Left ventricle myocardium inferior (tissue), 1 donor: ENCODE results near the gene LRP10. TPM values are rescaled to one million over a fixed set of nuclear protein-coding genes. Genes with fewer than 3 reads are reported as not detected.

ENCODE experiments used
- DNase-seq: peaks from one replicate; pipeline ENCODE4 v3.0.0-alpha.2; 2020
- H3K27ac ChIP-seq: fragments of 200-600 bp; replicated peaks from 2 replicates; pipeline ENCODE4 v1.8.0; 2021
- H3K27me3 ChIP-seq: fragments of 200-600 bp; 2 replicates; pipeline ENCODE4 v1.8.0; 2021; ENCODE audit warnings: low read depth
- H3K36me3 ChIP-seq: fragments of 200-600 bp; 2 replicates; pipeline ENCODE4 v1.8.0; 2021
- H3K4me1 ChIP-seq: fragments of 200-600 bp; 2 replicates; pipeline ENCODE4 v1.8.0; 2021
- H3K4me3 ChIP-seq: fragments of 200-600 bp; 2 replicates; pipeline ENCODE4 v1.8.0; 2021; ENCODE audit warnings: mild to moderate bottlenecking, moderate library complexity
- H3K9me3 ChIP-seq: fragments of 200-600 bp; replicated peaks from 2 replicates; pipeline ENCODE4 v1.8.0; 2021
- CTCF ChIP-seq: fragments of 200-600 bp; IDR thresholded peaks from 2 replicates; pipeline ENCODE4 v1.8.0; 2021; ENCODE audit warnings: antibody characterized with exemption, mild to moderate bottlenecking, borderline replicate concordance
- intact Hi-C: fragments of 100-400 bp; cut with micrococcal nuclease; formaldehyde crosslinking; loops from one replicate; pipeline ENCODE4 v1.11.0; 2022
- total RNA-seq: library from RNA; stranded (reverse); fragmentation: NEBNext Ultra II Directional; extraction: Animal tissue kit (Norgen Biotek cat#: 25700); gene quantifications from one replicate; pipeline ENCODE4 v1.2.1, GENCODE V29; 2021
- donor health status: DM: no; HTN: yes; CAD: no; lungs with severe emphysema.

LRP10 gene
- total RNA-seq, 1 donor from 2014 or later = 48.3 TPM

DNA sequence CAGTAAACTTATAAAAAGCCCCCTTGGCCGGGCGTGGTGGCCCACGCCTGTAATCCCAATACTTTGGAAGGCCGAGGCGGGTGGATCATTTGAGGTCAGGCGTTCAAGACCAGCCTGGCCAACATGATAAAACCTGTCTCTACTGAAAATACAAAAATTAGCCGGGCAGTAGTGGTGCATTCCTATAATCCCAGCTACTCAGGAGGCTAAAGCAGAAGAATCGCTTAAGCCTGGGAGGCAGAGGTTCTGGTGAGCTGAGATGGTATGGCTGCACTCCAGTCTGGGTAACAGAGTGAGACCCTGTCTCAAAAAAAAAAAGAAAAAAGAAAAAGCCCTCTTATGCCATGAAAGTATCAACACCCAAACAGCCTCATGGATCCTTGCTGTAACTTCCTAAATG, 54.0 kb downstream of the LRP10 start:
- H3K4me3 ChIP-seq = no peak overlapping the region
- H3K27ac ChIP-seq = no peak overlapping the region
- no peaks in the 10 kb centered on the region for H3K27me3 ChIP-seq
- H3K36me3 ChIP-seq = peaks cover 62% of the 10 kb centered on the region
- peaks cover 33% of the 10 kb centered on the region for H3K4me1 ChIP-seq
- DNase-seq = no peak
- H3K9me3 ChIP-seq = no peaks in the 10 kb centered on the region
- intact Hi-C loops = no loop called here
- TF ChIP-seq CTCF = no peak

DNA sequence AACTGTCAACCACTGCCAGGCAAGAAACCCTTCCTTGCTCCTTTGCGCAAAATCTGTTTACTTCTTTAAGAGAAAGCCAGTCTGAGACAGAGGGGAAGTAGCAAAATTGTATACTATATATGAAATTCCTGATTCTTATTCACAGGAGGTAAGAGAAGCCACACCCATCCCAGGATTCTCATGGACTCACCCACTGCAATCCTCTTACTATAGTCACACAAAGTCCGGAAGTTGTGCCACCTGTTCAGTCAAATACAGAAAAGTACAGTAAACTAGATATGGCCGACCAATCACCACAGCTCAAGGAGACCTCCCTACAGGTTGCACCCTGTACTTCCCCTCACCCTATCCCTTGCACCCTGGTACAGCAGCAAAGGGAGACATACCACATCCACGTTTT, 54.8 kb downstream of the LRP10 start:
- H3K27ac ChIP-seq = no peak overlapping the region
- no peak for TF ChIP-seq CTCF
- no peak for DNase-seq
- intact Hi-C loops = no loop called here
- no peak overlapping the region for H3K4me3 ChIP-seq
- H3K27me3 ChIP-seq = no peaks in the 10 kb centered on the region
- H3K36me3 ChIP-seq = peaks cover 56% of the 10 kb centered on the region
- H3K9me3 ChIP-seq = no peaks in the 10 kb centered on the region
- H3K4me1 ChIP-seq = peaks cover 26% of the 10 kb centered on the region

DNA sequence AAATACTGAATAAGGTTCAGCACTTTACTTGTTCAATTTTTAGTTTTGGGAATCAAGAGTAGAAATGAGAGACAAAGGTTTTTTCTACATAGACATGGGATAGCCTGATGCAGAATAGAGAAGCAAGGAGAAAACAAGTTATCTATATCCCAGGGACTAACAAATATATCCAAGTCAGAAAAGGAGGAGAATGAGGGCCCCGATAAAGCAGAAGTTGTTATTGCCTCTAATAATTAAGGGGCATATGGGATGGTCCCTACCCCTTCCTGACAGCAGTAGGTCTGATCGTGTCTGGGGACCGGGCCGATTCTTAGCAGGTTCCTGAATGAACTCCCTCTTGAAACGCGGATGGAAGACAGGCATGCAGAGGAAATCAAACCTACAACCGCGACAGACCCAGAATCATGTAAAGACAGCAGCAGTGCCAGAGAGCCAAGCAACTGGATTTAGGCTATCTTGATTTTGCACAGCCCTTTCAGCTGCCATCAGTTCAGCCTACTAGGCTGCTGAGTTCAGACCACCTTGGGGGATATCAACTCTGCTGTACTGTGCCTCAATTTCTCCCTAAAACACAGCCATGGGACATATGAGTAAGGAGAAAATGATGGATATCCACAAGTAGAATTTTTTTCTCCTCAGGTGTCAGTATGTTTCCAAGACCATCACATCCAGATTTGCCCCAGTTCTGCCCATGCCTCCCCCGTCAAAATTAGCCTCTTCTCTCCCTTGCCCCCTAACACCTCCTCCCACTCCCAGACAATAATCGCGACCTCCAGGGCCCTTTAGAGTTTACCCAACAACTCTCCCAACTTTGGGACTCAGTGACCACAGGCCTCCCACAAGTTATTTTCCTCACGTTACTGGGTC, 56.9 kb downstream of the LRP10 start:
- H3K27ac ChIP-seq = peak overlapping the region; percentile 90
- intact Hi-C loops = no loop called here
- TF ChIP-seq CTCF = no peak

GRCh38 chr14:22929104-22929960, 57.8 kb downstream of the LRP10 start, which contains the start of gene PRMT5:
PRMT5 (minus strand) TSS chr14:22929376; CDS start chr14:22929361, 15 bp downstream.
- peak within 1 kb of the TSS; percentile 97 for H3K4me3 ChIP-seq
- intact Hi-C loops = no loop called here
- H3K27me3 ChIP-seq = no peaks in the 10 kb centered on the region
- peak within 1 kb of the TSS; percentile 90 for H3K27ac ChIP-seq
- peaks cover 25% of the 10 kb centered on the region for H3K4me1 ChIP-seq
- peaks cover 29% of the 10 kb centered on the region for H3K36me3 ChIP-seq
- no peaks in the 10 kb centered on the region for H3K9me3 ChIP-seq
- no peak for TF ChIP-seq CTCF
- peak; percentile 99 for DNase-seq

More for the DNA sequence above, 56.9 kb downstream of the LRP10 start:
- peaks cover 25% of the 10 kb centered on the region for H3K4me1 ChIP-seq
- no peaks in the 10 kb centered on the region for H3K9me3 ChIP-seq
- no peak for DNase-seq
- peaks cover 38% of the 10 kb centered on the region for H3K36me3 ChIP-seq
- no peaks in the 10 kb centered on the region for H3K27me3 ChIP-seq
- peak overlapping the region; percentile 97 for H3K4me3 ChIP-seq

DNA sequence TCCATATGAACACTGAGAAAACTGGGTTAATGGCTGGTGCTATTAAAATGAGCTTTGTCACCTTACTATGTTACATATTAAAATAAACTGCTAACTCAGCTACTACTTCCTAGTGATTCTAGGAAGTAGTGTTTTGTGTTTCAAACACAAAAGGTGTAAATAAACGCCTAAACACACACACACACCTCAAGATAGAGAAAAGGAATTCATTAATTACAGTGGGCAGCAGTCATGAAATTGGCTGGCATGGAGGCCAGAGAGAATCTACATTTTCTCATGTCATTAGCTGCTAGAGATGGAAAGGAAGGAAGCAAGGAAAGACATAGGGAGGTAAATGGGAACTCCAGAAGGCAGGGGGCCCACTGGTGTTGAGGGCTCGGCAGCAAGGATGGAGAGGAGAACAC, 58.4 kb downstream of the LRP10 start:
- intact Hi-C loops = no loop called here
- H3K36me3 ChIP-seq = peaks cover 23% of the 10 kb centered on the region

More for the DNA sequence above, 58.4 kb downstream of the LRP10 start:
- DNase-seq = no peak
- Histone ChIP-seq H3K27me3 (no peaks in the 10 kb centered on the region), H3K9me3 (no peaks in the 10 kb centered on the region), H3K27ac (peak overlapping the region; percentile 90), H3K4me3 (peak overlapping the region; percentile 97), H3K4me1 (peaks cover 25% of the 10 kb centered on the region)
- no peak for TF ChIP-seq CTCF
